Activated CD4-positive, CD25-positive, alpha-beta regulatory T cell (primary cell): Measurements from ENCODE around the gene CCDC149.

Experiments
- DNase-seq, 4 experiments: peaks; one replicate each; lab custom pipeline; 2025; lab: John Stamatoyannopoulos, UW

CCDC149 gene

GRCh38 chr4:24912252-24913118 lies at the start of gene CCDC149:
Gene CCDC149 (minus strand): TSS chr4:24913042. CDS start chr4:24912864, 178 bp downstream.
- DNase-seq, result no peak

DNA sequence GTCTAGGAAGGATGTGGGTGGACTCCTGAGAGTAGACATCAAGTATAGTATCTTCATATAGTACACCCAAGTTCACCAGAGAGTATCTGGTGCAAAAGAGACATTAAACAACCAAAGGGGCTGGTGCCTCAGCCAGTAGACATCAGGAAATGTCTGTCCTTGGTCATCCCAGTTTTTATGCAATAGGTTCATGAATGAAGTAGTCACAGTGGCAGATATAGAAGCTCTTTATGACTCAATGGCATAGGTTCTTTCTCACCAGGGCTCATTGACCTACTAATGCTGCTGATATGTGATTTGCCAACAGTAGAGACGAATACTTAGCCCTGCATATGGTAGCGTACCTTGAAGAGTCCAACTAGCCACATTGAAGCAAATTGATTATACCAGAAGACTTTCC lies 45.0 kb upstream of the CCDC149 start:
- no peak for DNase-seq

- no peak for DNase-seq
Observed at GRCh38 chr4:24956763-24957162, 43.9 kb upstream of the CCDC149 start.

- no peak for DNase-seq
Observed at GRCh38 chr4:24956091-24956490, 43.2 kb upstream of the CCDC149 start.

DNA sequence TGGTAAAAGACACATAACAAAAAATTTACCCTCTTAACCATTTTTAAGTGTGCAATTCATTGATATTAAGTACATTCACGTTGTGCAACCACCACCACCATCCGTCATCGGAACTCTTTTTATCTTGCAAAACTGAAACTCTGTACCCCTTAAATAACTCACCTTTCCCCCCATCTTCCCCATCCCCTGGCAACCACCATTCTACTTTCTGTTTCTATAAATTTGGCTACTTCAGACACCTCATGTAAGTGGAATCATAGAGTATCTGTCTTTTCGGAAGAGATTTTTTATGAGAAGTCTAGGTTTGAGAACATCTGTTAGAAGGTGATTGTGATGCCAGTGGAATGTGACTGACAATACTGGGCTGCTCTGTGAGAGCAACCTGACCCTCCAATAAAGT lies 39.8 kb upstream of the CCDC149 start:
- no peak for DNase-seq

GRCh38 chr4:24949970-24950369 lies 37.1 kb upstream of the CCDC149 start:
- DNase-seq, result no peak

GRCh38 chr4:24937917-24938281 lies 25.1 kb upstream of the CCDC149 start:
- DNase-seq, result no peak

- DNase-seq, result no peak
Observed at GRCh38 chr4:24937176-24937916, 24.5 kb upstream of the CCDC149 start.

DNA sequence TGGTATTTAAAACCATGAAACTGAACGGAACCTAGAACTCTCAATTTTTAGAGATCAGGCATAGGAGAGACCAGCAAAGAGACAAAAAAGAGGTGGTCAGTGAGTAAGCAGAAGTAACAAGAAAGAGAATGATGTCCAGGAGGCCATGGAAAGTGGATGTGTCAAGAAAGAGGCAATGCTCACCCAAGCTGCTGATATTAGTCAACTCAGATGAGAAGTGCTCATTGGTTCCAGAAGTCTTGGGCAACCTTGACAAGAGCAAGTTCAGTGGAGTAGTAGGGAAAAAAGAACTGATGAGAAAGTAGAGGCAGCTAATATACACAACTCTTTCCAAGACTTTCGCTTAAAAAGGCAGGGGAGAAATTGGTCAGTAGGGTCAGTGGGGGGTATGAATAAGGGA lies 23.0 kb upstream of the CCDC149 start:
- no peak for DNase-seq

- DNase-seq, result no peak
Observed at GRCh38 chr4:24934311-24934710, 21.5 kb upstream of the CCDC149 start.

- DNase-seq, result no peak
Observed at GRCh38 chr4:24933684-24934275, 20.9 kb upstream of the CCDC149 start.

GRCh38 chr4:24932515-24933225 lies 19.8 kb upstream of the CCDC149 start:
- DNase-seq, result no peak

DNA sequence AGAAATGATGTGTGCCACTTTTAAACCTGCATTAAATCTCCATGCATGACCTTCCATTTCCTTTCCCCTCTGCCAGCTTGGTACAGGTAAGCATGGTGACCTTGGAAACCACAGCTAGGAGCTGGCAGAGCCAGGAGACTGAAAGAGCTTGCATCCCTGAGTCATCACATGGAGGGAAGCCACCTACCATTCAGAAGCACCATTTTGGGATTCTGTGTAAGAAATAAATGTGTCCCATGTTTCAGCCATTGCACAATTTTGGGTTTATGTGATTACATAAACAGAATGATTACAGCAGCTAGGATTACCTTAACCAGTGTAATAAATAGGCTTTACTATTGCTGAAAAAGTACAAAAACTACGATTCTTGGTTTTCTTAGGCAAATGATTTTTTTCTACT lies 17.3 kb upstream of the CCDC149 start:
- DNase-seq, result no peak

DNA sequence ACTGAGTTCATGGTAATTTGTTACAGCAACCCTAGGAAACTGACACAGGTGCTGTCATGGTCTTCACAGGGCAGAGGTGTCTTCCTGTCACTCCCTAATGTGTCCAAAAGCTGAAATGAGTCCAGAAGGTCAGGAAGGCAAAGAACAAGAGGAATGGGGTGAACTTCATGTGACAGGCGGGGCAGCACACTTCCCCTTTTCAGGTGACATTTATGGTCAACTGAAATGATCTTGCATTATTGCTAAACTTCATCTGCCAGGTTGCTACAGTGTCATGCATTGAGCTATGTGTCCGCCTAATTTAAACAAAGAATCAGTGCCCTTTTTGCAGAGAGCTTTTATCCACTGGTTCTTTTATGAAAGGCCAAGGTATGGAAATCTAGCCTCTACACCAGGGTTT lies 15.9 kb upstream of the CCDC149 start:
- DNase-seq, result no peak

- DNase-seq, result no peak
Observed at GRCh38 chr4:24927049-24927448, 14.2 kb upstream of the CCDC149 start.

- DNase-seq, result no peak
Observed at GRCh38 chr4:24924309-24924781, 11.5 kb upstream of the CCDC149 start.

DNA sequence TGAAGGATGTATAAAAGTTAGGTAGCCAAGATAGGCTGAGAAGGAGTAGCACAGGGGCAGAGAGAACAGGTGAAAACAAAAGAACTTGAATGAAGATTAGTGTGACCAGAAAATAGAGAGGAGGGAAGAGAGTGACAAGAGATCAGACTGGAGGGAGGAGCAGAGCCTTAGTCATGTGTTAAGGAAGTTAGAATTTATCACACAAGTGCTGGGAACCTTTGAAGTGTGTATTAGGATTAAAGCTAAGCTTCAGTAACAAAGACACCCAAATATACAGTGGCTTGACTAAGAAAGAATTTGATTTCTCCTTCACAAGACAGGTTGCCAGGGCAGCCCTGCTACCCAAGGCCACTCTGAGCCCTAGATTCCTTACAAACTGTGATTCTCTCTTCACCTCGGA lies 10.7 kb upstream of the CCDC149 start:
- DNase-seq, result no peak

- DNase-seq, result no peak
Observed at GRCh38 chr4:24923002-24923401, 10.2 kb upstream of the CCDC149 start.

DNA sequence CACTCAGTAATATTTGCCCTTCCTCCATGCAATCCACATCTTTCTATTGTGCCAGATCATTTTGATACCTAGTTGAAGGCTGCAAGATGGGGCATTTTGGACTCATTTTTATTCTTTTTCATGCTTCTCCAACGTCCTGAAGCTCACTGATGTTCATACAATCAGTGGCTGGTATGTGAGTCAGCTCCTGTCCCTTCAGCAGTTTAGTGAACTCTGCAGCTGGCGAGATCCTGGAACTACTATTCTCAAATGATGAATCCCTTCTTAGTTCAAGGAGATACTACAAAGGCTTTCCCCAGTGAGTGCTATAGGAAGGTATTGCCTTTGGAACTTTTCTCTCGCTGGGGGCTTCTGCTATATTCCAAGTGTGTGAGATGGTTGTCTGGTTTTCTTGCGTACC lies 9.6 kb upstream of the CCDC149 start:
- no peak for DNase-seq

- no peak for DNase-seq
Observed at GRCh38 chr4:24921491-24921890, 8.6 kb upstream of the CCDC149 start.

DNA sequence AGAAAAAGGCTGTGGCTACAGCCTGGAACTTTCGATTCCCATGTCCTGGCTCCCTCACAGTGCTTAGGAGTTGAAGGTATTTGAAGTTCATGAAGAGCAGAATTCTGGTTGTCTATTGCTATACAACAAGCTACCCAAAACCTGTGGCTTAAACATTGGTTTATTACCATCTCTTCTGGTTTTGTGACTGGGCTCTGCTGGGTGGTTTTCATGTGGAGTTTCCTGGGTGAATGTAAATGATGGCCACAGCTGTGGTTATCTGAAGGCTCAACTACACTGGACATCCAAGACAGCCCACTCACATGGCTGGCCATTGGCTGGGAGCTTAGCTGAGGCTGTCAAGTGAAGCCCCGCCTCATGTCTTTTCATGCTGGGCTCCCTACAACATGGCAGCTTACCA lies 7.2 kb upstream of the CCDC149 start:
- DNase-seq, result no peak
